Endothelial cell of umbilical vein (primary cell): ENCODE results near the gene FUT4. TPM values are rescaled to one million over a fixed set of nuclear protein-coding genes. Genes with fewer than 3 reads are reported as not detected.

Experiments
- BruUV-seq: library from RNA; stranded (reverse); fragments of 400-500 nt; replicated peaks from 2 replicates; lab custom pipeline; 2021; lab: Mats Ljungman, UMichigan
- CTCF ChIA-PET: fragments of 300-600, 350-600 bp; sonication (Branson Sonifier 250); formaldehyde crosslinking; loops from one replicate; lab custom pipeline; 2021; ENCODE audit warnings: antibody characterized with exemption, inconsistent platforms; lab: Charles Lee
- POLR2A ChIA-PET: fragments of 300-600, 350-600 bp; sonication (Branson Sonifier 250); formaldehyde crosslinking; loops from one replicate; lab custom pipeline; 2021; ENCODE audit warnings: antibody characterized with exemption, inconsistent platforms; lab: Charles Lee
- DNase-seq: peaks from one replicate; pipeline ENCODE4 v3.0.0-alpha.2; 2011; ENCODE audit warnings: low read depth, low spot score
- FAIRE-seq: peaks from 2 replicates; lab custom pipeline; 2011; peaks lifted over from hg19 to GRCh38; lab: Jason Lieb, UNC
- H2AFZ ChIP-seq: 2 replicates; pipeline ENCODE4 v1.6.0; 2012; ENCODE audit warnings: low read depth, low read length, control low read depth, inconsistent platforms
- H3K27ac ChIP-seq: 2 replicates; pipeline ENCODE4 v1.5.1; 2011; ENCODE audit warnings: low read depth, mild to moderate bottlenecking, control low read depth, low read length, moderate library complexity; ENCODE audit not compliant: insufficient read depth
- H3K27me3 ChIP-seq, 2 experiments: 2 replicates each; pipeline versions ENCODE4 v1.6.0 to v1.6.1; 2011; ENCODE audit warnings: low read length in 2 of 2, mixed read lengths in 1 of 2; ENCODE audit not compliant: control insufficient read depth in 2 of 2, insufficient read depth in 2 of 2
- H3K36me3 ChIP-seq, 2 experiments: 2 replicates in 1 of 2; 3 replicates in 1 of 2; pipeline ENCODE4 v1.5.1; 2011; ENCODE audit warnings: low read length in 2 of 2, mild to moderate bottlenecking in 1 of 2, moderate library complexity in 1 of 2; ENCODE audit not compliant: control insufficient read depth in 2 of 2, insufficient read depth in 2 of 2; ENCODE audit errors: extremely low read depth in 1 of 2
- H3K4me1 ChIP-seq: 3 replicates; pipeline ENCODE4 v1.5.1; 2011; ENCODE audit warnings: mild to moderate bottlenecking, low read length; ENCODE audit not compliant: control insufficient read depth, insufficient read depth; ENCODE audit errors: extremely low read depth
- H3K4me2 ChIP-seq: 2 replicates; pipeline ENCODE4 v1.6.1; 2011; ENCODE audit warnings: low read length, control low read depth, mixed read lengths; ENCODE audit not compliant: insufficient read depth
- H3K4me3 ChIP-seq, 3 experiments: fragments of 200-600 bp in 1 of 3; sonication (generic), shearing (Covaris generic) in 1 of 3; replicated peaks in 1 of 3; 2 replicates each; pipeline ENCODE4 v1.5.1; 2011 to 2016; ENCODE audit warnings: control low read depth in 3 of 3, low read length in 3 of 3, mild to moderate bottlenecking in 2 of 3, inconsistent platforms in 1 of 3, low read depth in 1 of 3, moderate library complexity in 1 of 3; ENCODE audit not compliant: insufficient read depth in 1 of 3
- H3K79me2 ChIP-seq: 2 replicates; pipeline ENCODE4 v1.6.0; 2012; ENCODE audit warnings: low read length, inconsistent platforms; ENCODE audit not compliant: control insufficient read depth, insufficient read depth
- H3K9ac ChIP-seq: replicated peaks from 2 replicates; pipeline ENCODE3; 2011; ENCODE audit warnings: low read length, control low read depth; ENCODE audit not compliant: insufficient read depth; ENCODE audit errors: extremely low read depth
- H3K9me1 ChIP-seq: replicated peaks from 3 replicates; pipeline ENCODE4 v1.6.0; 2011; ENCODE audit warnings: mild to moderate bottlenecking, low read length; ENCODE audit not compliant: control insufficient read depth, insufficient read depth; ENCODE audit errors: extremely low read depth
- H3K9me3 ChIP-seq: replicated peaks from 2 replicates; pipeline ENCODE4 v1.5.1; 2012; ENCODE audit warnings: low read length, inconsistent platforms; ENCODE audit not compliant: control insufficient read depth, insufficient read depth
- H4K20me1 ChIP-seq: replicated peaks from 2 replicates; pipeline ENCODE3; 2011; ENCODE audit warnings: mild to moderate bottlenecking, low read length; ENCODE audit not compliant: control insufficient read depth, insufficient read depth; ENCODE audit errors: extremely low read depth
- EZH2 ChIP-seq: IDR thresholded peaks from 2 replicates; pipeline ENCODE4 v1.6.1; 2012; ENCODE audit warnings: borderline replicate concordance, low read depth, mild to moderate bottlenecking, moderate library complexity, low read length, inconsistent platforms; ENCODE audit not compliant: severe bottlenecking
- FOS ChIP-seq: IDR thresholded peaks from 2 replicates; pipeline ENCODE4 v1.6.1; 2011; ENCODE audit warnings: mild to moderate bottlenecking, low read length, moderate library complexity, borderline replicate concordance; ENCODE audit not compliant: insufficient read depth
- GATA2 ChIP-seq: IDR thresholded peaks from 2 replicates; pipeline ENCODE4 v1.7.0; 2011; ENCODE audit warnings: low read depth, mild to moderate bottlenecking, moderate library complexity, mixed read lengths, low read length; ENCODE audit not compliant: insufficient read length, insufficient read depth
- JUN ChIP-seq: IDR thresholded peaks from 2 replicates; pipeline ENCODE4 v1.6.1; 2011; ENCODE audit warnings: borderline replicate concordance, low read depth; ENCODE audit not compliant: insufficient read length, insufficient read depth
- MAX ChIP-seq: IDR thresholded peaks from 2 replicates; pipeline ENCODE4 v1.6.1; 2011; ENCODE audit not compliant: insufficient read depth, insufficient read length
- MYC ChIP-seq: IDR thresholded peaks from one replicate; pipeline ENCODE4 v1.6.1; 2011; ENCODE audit warnings: mild to moderate bottlenecking, low read depth, low read length
- POLR2A ChIP-seq: IDR thresholded peaks from 2 replicates; pipeline ENCODE4 v1.6.1; 2012; ENCODE audit warnings: low read depth, mild to moderate bottlenecking, control low read depth, low read length
- POLR2AphosphoS5 ChIP-seq: IDR thresholded peaks from 2 replicates; pipeline ENCODE4 v1.6.1; 2012; ENCODE audit warnings: low read depth, mild to moderate bottlenecking, control low read depth, low read length, moderate library complexity; ENCODE audit not compliant: insufficient read depth
- dilution Hi-C: fragments of 300-500 bp; cut with MboI; formaldehyde crosslinking; loops from one replicate; pipeline ENCODE4 v1.15.0; 2019; ENCODE audit warnings: low sequenced_read_pairs; ENCODE audit not compliant: extremely low pct_ligation_motif_present
- intact Hi-C: fragments of 100-400 bp; cut with micrococcal nuclease; formaldehyde crosslinking; loops from one replicate; pipeline ENCODE4 v1.10.0; 2022
- polyA plus RNA-seq, 4 experiments: library from polyadenylated mRNA; depleted of rRNA in 3 of 4; stranded (reverse) in 3 of 4; unstranded in 1 of 4; fragments of >200 nt; gene quantifications; 2 replicates each; pipeline versions ENCODE4 v1.2.1 to v1.2.3, GENCODE V29; 2011 to 2012; ENCODE audit warnings: missing spikeins in 1 of 4
- total RNA-seq: library from RNA; stranded (reverse); gene quantifications from 2 replicates; pipeline ENCODE4 v1.2.3, GENCODE V29; 2021
- TF ChIP-seq, protein P1 (sequence below), 2 donors: IDR thresholded peaks; 1 replicate in 1 of 2; 2 replicates in 1 of 2; pipeline ENCODE4 v1.5.1; 2011; ENCODE audit warnings: low read length in 2 of 2, mild to moderate bottlenecking in 2 of 2, moderate library complexity in 2 of 2, control low read depth in 1 of 2, inconsistent platforms in 1 of 2, low read depth in 1 of 2; ENCODE audit not compliant: insufficient read depth in 1 of 2; ENCODE audit errors: extremely low read depth in 1 of 2

The FUT4 gene
- total and polyA plus RNA-seq, 2 donors (not counting 3 experiments of a cell fraction or from before 2014, with no cell fraction given): 2.4 to 5.3 TPM

GRCh38 chr11:94563848-94564467 is 20.2 kb downstream of the FUT4 start:
- H3K9ac ChIP-seq: no peak overlapping the region
- FAIRE-seq (no peak), DNase-seq (no peak)
- H3K4me3 ChIP-seq: no peak overlapping the region
- H3K9me1 ChIP-seq: no peaks in the 10 kb centered on the region
- H3K36me3 ChIP-seq: no peaks in the 10 kb centered on the region
- intact Hi-C loops (loop anchor here (1.0 kb wide), 1 partner anchor 45 kb away; no protein-coding TSS in a partner anchor), dilution Hi-C loops (no loop called here)
- no peak overlapping the region for H2AFZ ChIP-seq
- H3K4me2 ChIP-seq: no peak overlapping the region
- H4K20me1 ChIP-seq: no peaks in the 10 kb centered on the region
- H3K27ac ChIP-seq: no peak overlapping the region
- ChIA-PET POLR2A (no interaction called here), CTCF (interaction anchor here (0.6 to 1.7 kb wide), 2 partner anchors 42 to 206 kb away, joined by 3 to 8 read pairs; no protein-coding TSS in a partner anchor)
- H3K9me3 ChIP-seq: no peaks in the 10 kb centered on the region
- no peaks in the 10 kb centered on the region for H3K27me3 ChIP-seq
- peaks cover 12% of the 10 kb centered on the region for H3K4me1 ChIP-seq
- no TSS peak for BruUV-seq
- no peaks in the 10 kb centered on the region for H3K79me2 ChIP-seq
- TF ChIP-seq JUN: no peak
- TF ChIP-seq MYC: no peak
- TF ChIP-seq POLR2AphosphoS5: no peak
- TF ChIP-seq POLR2A: no peak
- TF ChIP-seq FOS: no peak
- TF ChIP-seq GATA2: no peak

DNA sequence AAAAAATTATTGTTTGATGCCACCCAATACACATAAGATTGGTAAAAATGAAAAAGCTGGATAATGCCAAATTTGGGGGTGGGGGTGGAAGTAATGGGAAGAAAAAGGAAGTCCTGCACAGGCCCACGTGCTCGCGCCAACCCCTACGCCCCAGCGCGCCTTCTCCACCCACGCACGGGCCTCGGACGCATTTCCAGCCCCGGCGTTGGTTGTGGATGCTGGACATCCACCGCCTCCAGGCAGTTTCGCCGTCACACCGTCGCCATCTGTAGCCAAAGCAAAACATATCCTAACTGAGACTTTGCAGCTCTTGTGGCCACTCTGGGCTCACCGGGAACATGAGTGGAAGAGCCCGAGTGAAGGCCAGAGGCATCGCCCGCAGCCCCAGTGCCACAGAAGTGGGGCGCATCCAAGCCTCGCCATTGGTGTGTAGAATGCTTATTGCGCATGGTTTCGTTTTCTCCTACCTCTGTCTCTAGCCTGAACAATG is 23.5 kb downstream of the FUT4 start, which contains the start of gene PIWIL4:
TSS of gene PIWIL4 (plus strand) at position 188 of the 490 bp plus-strand sequence. CDS start at position 339, 151 bp downstream.
- Histone ChIP-seq H3K36me3 (no peaks in the 10 kb centered on the region), H3K9me1 (no peaks in the 10 kb centered on the region), H3K4me1 (peaks cover 8% of the 10 kb centered on the region), H3K4me2 (no peak within 1 kb of the TSS), H3K4me3 (no peak within 1 kb of the TSS), H3K27ac (no peak within 1 kb of the TSS), H3K79me2 (no peaks in the 10 kb centered on the region), H3K27me3 (no peaks in the 10 kb centered on the region), H3K9me3 (no peaks in the 10 kb centered on the region), H4K20me1 (no peaks in the 10 kb centered on the region), H3K9ac (no peak within 1 kb of the TSS), H2AFZ (no peak within 1 kb of the TSS)
- TF ChIP-seq MAX (no peak), POLR2AphosphoS5 (no peak), GATA2 (no peak), MYC (no peak), EZH2 (no peak), JUN (no peak), FOS (no peak), POLR2A (no peak)
- TF ChIP-seq, protein P1, sequence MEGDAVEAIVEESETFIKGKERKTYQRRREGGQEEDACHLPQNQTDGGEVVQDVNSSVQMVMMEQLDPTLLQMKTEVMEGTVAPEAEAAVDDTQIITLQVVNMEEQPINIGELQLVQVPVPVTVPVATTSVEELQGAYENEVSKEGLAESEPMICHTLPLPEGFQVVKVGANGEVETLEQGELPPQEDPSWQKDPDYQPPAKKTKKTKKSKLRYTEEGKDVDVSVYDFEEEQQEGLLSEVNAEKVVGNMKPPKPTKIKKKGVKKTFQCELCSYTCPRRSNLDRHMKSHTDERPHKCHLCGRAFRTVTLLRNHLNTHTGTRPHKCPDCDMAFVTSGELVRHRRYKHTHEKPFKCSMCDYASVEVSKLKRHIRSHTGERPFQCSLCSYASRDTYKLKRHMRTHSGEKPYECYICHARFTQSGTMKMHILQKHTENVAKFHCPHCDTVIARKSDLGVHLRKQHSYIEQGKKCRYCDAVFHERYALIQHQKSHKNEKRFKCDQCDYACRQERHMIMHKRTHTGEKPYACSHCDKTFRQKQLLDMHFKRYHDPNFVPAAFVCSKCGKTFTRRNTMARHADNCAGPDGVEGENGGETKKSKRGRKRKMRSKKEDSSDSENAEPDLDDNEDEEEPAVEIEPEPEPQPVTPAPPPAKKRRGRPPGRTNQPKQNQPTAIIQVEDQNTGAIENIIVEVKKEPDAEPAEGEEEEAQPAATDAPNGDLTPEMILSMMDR (IDR thresholded peaks at IDR 0.05; ENCODE audit: extremely low read depth in 1 of 2, insufficient read depth in 1 of 2, low read depth in 1 of 2, low read length in 2 of 2): no peak
- CTCF ChIA-PET: no interaction called here
- BruUV-seq: no TSS peak
- POLR2A ChIA-PET: no interaction called here
- DNase-seq (no peak), FAIRE-seq (no peak)
- dilution Hi-C loops: no loop called here
- intact Hi-C loops: no loop called here
